Fibroblast of lung (primary cell): Measurements from ENCODE around the gene LBX1. TPM values are rescaled to one million over a fixed set of nuclear protein-coding genes. Genes with fewer than 3 reads are reported as not detected.

Experiments
- DNase-seq, 2 donors: peaks; one replicate each; pipeline versions ENCODE4 v3.0.0 to v3.0.0-alpha.2; 2010; ENCODE audit warnings: low read depth in 2 of 2
- H2AFZ ChIP-seq: 2 replicates; pipeline ENCODE4 v1.5.1; 2012; ENCODE audit warnings: low read length, control low read depth, inconsistent platforms
- H3K27ac ChIP-seq: 2 replicates; pipeline ENCODE4 v1.5.1; 2011; ENCODE audit warnings: low read length, control low read depth; ENCODE audit not compliant: insufficient read depth
- H3K27me3 ChIP-seq: 2 replicates; pipeline ENCODE4 v1.5.1; 2011; ENCODE audit warnings: mild to moderate bottlenecking, low read length; ENCODE audit not compliant: control insufficient read depth, insufficient read depth
- H3K36me3 ChIP-seq: 2 replicates; pipeline ENCODE4 v1.5.1; 2011; ENCODE audit warnings: low read length; ENCODE audit not compliant: control insufficient read depth, insufficient read depth
- H3K4me1 ChIP-seq: 2 replicates; pipeline ENCODE4 v1.5.1; 2011; ENCODE audit warnings: low read length; ENCODE audit not compliant: control insufficient read depth, insufficient read depth; ENCODE audit errors: extremely low read depth
- H3K4me2 ChIP-seq: 2 replicates; pipeline ENCODE4 v1.5.1; 2011; ENCODE audit warnings: low read length, control low read depth; ENCODE audit not compliant: insufficient read depth; ENCODE audit errors: extremely low read depth
- H3K4me3 ChIP-seq, 4 experiments: fragments of 200-600 bp in 1 of 4; sonication (generic) in 1 of 4; replicated peaks in 1 of 4; 2 replicates each; pipeline ENCODE4 v1.5.1; 2011 to 2016; ENCODE audit warnings: low read length in 4 of 4, low read depth in 3 of 4, mild to moderate bottlenecking in 3 of 4, control low read depth in 2 of 4, inconsistent platforms in 1 of 4, mixed read lengths in 1 of 4; ENCODE audit not compliant: insufficient read depth in 1 of 4; ENCODE audit errors: control extremely low read depth in 1 of 4
- H3K79me2 ChIP-seq: 2 replicates; pipeline ENCODE4 v1.5.1; 2012; ENCODE audit warnings: mild to moderate bottlenecking, low read length, inconsistent platforms; ENCODE audit not compliant: control insufficient read depth, insufficient read depth
- H3K9ac ChIP-seq: 2 replicates; pipeline ENCODE4 v1.5.1; 2011; ENCODE audit warnings: mild to moderate bottlenecking, low read length, control low read depth; ENCODE audit not compliant: insufficient read depth
- H3K9me3 ChIP-seq: 2 replicates; pipeline ENCODE4 v1.5.1; 2012; ENCODE audit warnings: low read depth, low read length; ENCODE audit not compliant: control insufficient read depth, insufficient read depth
- H4K20me1 ChIP-seq: 2 replicates; pipeline ENCODE4 v1.5.1; 2011; ENCODE audit warnings: low read length; ENCODE audit not compliant: control insufficient read depth, insufficient read depth; ENCODE audit errors: extremely low read depth
- CTCF ChIP-seq, 2 donors: IDR thresholded peaks in 1 of 2; conservative IDR thresholded peaks in 1 of 2; 1 replicate in 1 of 2; 2 replicates in 1 of 2; pipeline ENCODE4 v1.5.1; 2011 to 2012; ENCODE audit warnings: low read length in 2 of 2, control low read depth in 1 of 2, inconsistent platforms in 1 of 2, low read depth in 1 of 2, mild to moderate bottlenecking in 1 of 2
- EZH2 ChIP-seq: IDR thresholded peaks from 2 replicates; pipeline ENCODE4 v1.5.1; 2012; ENCODE audit warnings: low read length, control low read depth, mild to moderate bottlenecking; ENCODE audit errors: missing control alignments
- polyA plus RNA-seq, 2 donors: library from polyadenylated mRNA; depleted of rRNA in 1 of 2; stranded (reverse) in 1 of 2; unstranded in 1 of 2; fragments of >200 nt; gene quantifications; 2 replicates each; pipeline ENCODE4 v1.2.1, GENCODE V29; 2011 to 2012; ENCODE audit warnings: missing spikeins in 1 of 2
- total RNA-seq: library from RNA; depleted of rRNA; stranded (reverse); fragments of >200 nt; gene quantifications from 2 replicates; pipeline ENCODE4 v1.2.1, GENCODE V29; 2014

Gene LBX1
- total and polyA plus RNA-seq, 2 donors (not counting 1 experiment from before 2014, with no cell fraction given): under 0.01 TPM; not detected in 1

- no peak for DNase-seq
- no peak for TF ChIP-seq EZH2
- TF ChIP-seq CTCF (conservative IDR thresholded peaks at IDR 0.05 in 1 of 2, IDR thresholded peaks at IDR 0.05 in 1 of 2; ENCODE audit: low read depth in 1 of 2, low read length in 2 of 2): no peak
- no peak overlapping the region for H3K4me2 ChIP-seq
- H3K9ac ChIP-seq: no peak overlapping the region
- no peak overlapping the region for H3K4me3 ChIP-seq
- H4K20me1 ChIP-seq: no peaks in the 10 kb centered on the region
- H3K36me3 ChIP-seq: no peaks in the 10 kb centered on the region
- no peaks in the 10 kb centered on the region for H3K4me1 ChIP-seq
- H3K79me2 ChIP-seq: no peaks in the 10 kb centered on the region
- no peak overlapping the region for H2AFZ ChIP-seq
- H3K27me3 ChIP-seq: peaks cover 87% of the 10 kb centered on the region
- no peaks in the 10 kb centered on the region for H3K9me3 ChIP-seq
- H3K27ac ChIP-seq: no peak overlapping the region
These were observed 7.7 kb downstream of the LBX1 start for GRCh38 chr10:101221549-101221948.

DNA sequence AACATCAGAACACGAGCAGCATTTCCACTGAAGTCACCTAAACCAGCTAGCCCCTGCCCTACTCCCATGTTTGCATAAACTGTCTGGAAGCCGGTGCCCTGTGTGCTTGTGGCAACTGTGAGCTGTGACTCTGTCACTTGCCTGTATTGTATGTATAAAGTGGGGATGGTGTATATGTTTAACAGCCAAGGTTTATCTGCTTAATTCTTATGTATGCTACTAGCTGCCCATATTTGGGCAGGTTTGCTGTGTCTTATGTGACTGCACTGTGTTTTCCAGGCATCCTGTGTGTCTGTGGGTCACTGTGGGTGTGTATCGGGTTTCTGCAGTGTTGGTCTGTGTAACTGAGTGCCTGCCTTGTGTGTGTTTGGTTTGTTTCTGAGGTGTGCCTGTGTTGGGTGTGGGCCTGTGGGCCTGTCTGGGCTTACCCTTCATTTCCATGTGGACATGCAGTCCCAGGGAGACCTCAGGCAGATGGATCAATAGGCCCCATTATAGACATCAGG lies 9.3 kb downstream of the LBX1 start:
- Histone ChIP-seq H3K4me3 (no peak overlapping the region), H3K9ac (no peak overlapping the region), H3K27ac (no peak overlapping the region), H3K27me3 (peaks cover 87% of the 10 kb centered on the region), H2AFZ (no peak overlapping the region), H3K4me1 (no peaks in the 10 kb centered on the region), H3K36me3 (no peaks in the 10 kb centered on the region), H3K4me2 (no peak overlapping the region), H3K9me3 (no peaks in the 10 kb centered on the region), H3K79me2 (no peaks in the 10 kb centered on the region), H4K20me1 (no peaks in the 10 kb centered on the region)
- no peak for TF ChIP-seq CTCF (conservative IDR thresholded peaks at IDR 0.05 in 1 of 2, IDR thresholded peaks at IDR 0.05 in 1 of 2; ENCODE audit: low read depth in 1 of 2, low read length in 2 of 2)
- no peak for TF ChIP-seq EZH2
- no peak for DNase-seq

GRCh38 chr10:101219139-101219945 lies 9.9 kb downstream of the LBX1 start:
- H3K9ac ChIP-seq: no peak overlapping the region
- peaks cover 86% of the 10 kb centered on the region for H3K27me3 ChIP-seq
- no peaks in the 10 kb centered on the region for H3K9me3 ChIP-seq
- H3K79me2 ChIP-seq: no peaks in the 10 kb centered on the region
- H2AFZ ChIP-seq: no peak overlapping the region
- no peak overlapping the region for H3K27ac ChIP-seq
- H4K20me1 ChIP-seq: no peaks in the 10 kb centered on the region
- H3K36me3 ChIP-seq: no peaks in the 10 kb centered on the region
- TF ChIP-seq EZH2: peak; percentile 47
- TF ChIP-seq CTCF (conservative IDR thresholded peaks at IDR 0.05 in 1 of 2, IDR thresholded peaks at IDR 0.05 in 1 of 2; ENCODE audit: low read depth in 1 of 2, low read length in 2 of 2): no peak
- DNase-seq: no peak
- H3K4me1 ChIP-seq: no peaks in the 10 kb centered on the region
- H3K4me2 ChIP-seq: no peak overlapping the region
- H3K4me3 ChIP-seq: no peak overlapping the region
